ENCODE measurements around the gene TBC1D7. TPM values are rescaled to one million over a fixed set of nuclear protein-coding genes. Genes with fewer than 3 reads are reported as not detected.

Gene TBC1D7
- total RNA-seq, 1 donor from 2014 or later, result 27.9 TPM

DNA sequence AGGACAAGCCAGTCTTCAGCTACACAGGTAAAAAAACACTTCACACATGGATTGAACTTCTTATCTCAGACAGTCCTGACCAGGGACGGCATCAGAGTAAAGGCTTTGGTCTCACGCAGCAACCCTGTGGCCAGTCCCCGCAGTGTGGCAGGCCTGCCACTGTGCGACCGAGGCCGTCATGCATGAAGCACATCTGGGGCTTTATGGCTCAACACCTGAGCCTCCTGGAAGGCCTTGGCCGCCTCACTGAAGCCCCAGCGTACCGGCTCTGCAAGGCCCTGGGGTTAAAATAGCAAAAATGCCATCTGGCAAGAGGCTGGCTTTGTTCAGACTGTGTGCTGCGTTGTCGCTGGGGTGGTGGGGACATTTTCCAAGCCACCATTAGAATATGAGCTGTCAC is 32.8 kb downstream of the TBC1D7 start:
- Histone ChIP-seq H4K20me1 (ENCODE audit: insufficient read depth, low read length) (no peaks in the 10 kb centered on the region), H3K4me3 (ENCODE audit: insufficient read depth, low read depth, low read length) (no peak overlapping the region), H3K4me2 (ENCODE audit: low read length) (no peak overlapping the region), H3K27ac (ENCODE audit: low read depth, low read length) (no peak overlapping the region), H2AFZ (ENCODE audit: low read depth, low read length) (no peak overlapping the region), H3K4me1 (ENCODE audit: insufficient read depth, low read length) (no peaks in the 10 kb centered on the region), H3K79me2 (ENCODE audit: insufficient read depth, low read length) (no peaks in the 10 kb centered on the region), H3K9me3 (ENCODE audit: insufficient read depth, low read depth, low read length) (no peaks in the 10 kb centered on the region), H3K9ac (ENCODE audit: low read length) (no peak overlapping the region), H3K36me3 (ENCODE audit: insufficient read depth, low read length) (peaks cover 6% of the 10 kb centered on the region), H3K27me3 (ENCODE audit: insufficient read depth, low read length) (no peaks in the 10 kb centered on the region)
- FAIRE-seq, result no peak
- H3K4me3 Mint-ChIP-seq (ENCODE audit: unreplicated experiment), result no peak overlapping the region
- H3K27ac Mint-ChIP-seq (ENCODE audit: unreplicated experiment), result no peak overlapping the region
- no peak for DNase-seq (ENCODE audit: low read depth)
- no peaks in the 10 kb centered on the region for H3K9me3 Mint-ChIP-seq (ENCODE audit: unreplicated experiment)
- TF ChIP-seq, protein P1, sequence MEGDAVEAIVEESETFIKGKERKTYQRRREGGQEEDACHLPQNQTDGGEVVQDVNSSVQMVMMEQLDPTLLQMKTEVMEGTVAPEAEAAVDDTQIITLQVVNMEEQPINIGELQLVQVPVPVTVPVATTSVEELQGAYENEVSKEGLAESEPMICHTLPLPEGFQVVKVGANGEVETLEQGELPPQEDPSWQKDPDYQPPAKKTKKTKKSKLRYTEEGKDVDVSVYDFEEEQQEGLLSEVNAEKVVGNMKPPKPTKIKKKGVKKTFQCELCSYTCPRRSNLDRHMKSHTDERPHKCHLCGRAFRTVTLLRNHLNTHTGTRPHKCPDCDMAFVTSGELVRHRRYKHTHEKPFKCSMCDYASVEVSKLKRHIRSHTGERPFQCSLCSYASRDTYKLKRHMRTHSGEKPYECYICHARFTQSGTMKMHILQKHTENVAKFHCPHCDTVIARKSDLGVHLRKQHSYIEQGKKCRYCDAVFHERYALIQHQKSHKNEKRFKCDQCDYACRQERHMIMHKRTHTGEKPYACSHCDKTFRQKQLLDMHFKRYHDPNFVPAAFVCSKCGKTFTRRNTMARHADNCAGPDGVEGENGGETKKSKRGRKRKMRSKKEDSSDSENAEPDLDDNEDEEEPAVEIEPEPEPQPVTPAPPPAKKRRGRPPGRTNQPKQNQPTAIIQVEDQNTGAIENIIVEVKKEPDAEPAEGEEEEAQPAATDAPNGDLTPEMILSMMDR (IDR thresholded peaks at IDR 0.05; ENCODE audit: insufficient read depth, low read depth, low read length), result no peak
- TF ChIP-seq EZH2 (IDR thresholded peaks at IDR 0.05; ENCODE audit: insufficient read depth, low read length), result no peak
- H3K27me3 Mint-ChIP-seq (ENCODE audit: low read depth, unreplicated experiment), result no peaks in the 10 kb centered on the region
- H3K36me3 Mint-ChIP-seq (ENCODE audit: low read depth, unreplicated experiment), result peaks cover 33% of the 10 kb centered on the region
- H3K4me1 Mint-ChIP-seq (ENCODE audit: low read depth, unreplicated experiment), result no peaks in the 10 kb centered on the region

GRCh38 chr6:13294499-13295069 is 33.8 kb downstream of the TBC1D7 start:
- H3K27me3 Mint-ChIP-seq (ENCODE audit: low read depth, unreplicated experiment), result no peaks in the 10 kb centered on the region
- no peaks in the 10 kb centered on the region for H3K9me3 ChIP-seq (ENCODE audit: insufficient read depth, low read depth, low read length)
- H2AFZ ChIP-seq (ENCODE audit: low read depth, low read length), result no peak overlapping the region
- DNase-seq (ENCODE audit: low read depth) (no peak), FAIRE-seq (no peak)
- TF ChIP-seq EZH2 (IDR thresholded peaks at IDR 0.05; ENCODE audit: insufficient read depth, low read length), result no peak
- TF ChIP-seq, protein P1 (IDR thresholded peaks at IDR 0.05; ENCODE audit: insufficient read depth, low read depth, low read length), result no peak
- peaks cover 3% of the 10 kb centered on the region for H3K4me1 Mint-ChIP-seq (ENCODE audit: low read depth, unreplicated experiment)
- H3K9me3 Mint-ChIP-seq (ENCODE audit: unreplicated experiment), result no peaks in the 10 kb centered on the region
- H3K27ac Mint-ChIP-seq (ENCODE audit: unreplicated experiment), result no peak overlapping the region
- no peak overlapping the region for H3K4me3 ChIP-seq (ENCODE audit: insufficient read depth, low read depth, low read length)
- peaks cover 6% of the 10 kb centered on the region for H3K36me3 ChIP-seq (ENCODE audit: insufficient read depth, low read length)
- H4K20me1 ChIP-seq (ENCODE audit: insufficient read depth, low read length), result no peaks in the 10 kb centered on the region
- H3K9ac ChIP-seq (ENCODE audit: low read length), result no peak overlapping the region
- no peak overlapping the region for H3K4me3 Mint-ChIP-seq (ENCODE audit: unreplicated experiment)
- no peak overlapping the region for H3K27ac ChIP-seq (ENCODE audit: low read depth, low read length)
- H3K36me3 Mint-ChIP-seq (ENCODE audit: low read depth, unreplicated experiment), result peaks cover 27% of the 10 kb centered on the region
- H3K79me2 ChIP-seq (ENCODE audit: insufficient read depth, low read length), result no peaks in the 10 kb centered on the region
- H3K4me2 ChIP-seq (ENCODE audit: low read length), result no peak overlapping the region
- H3K27me3 ChIP-seq (ENCODE audit: insufficient read depth, low read length), result no peaks in the 10 kb centered on the region
- no peaks in the 10 kb centered on the region for H3K4me1 ChIP-seq (ENCODE audit: insufficient read depth, low read length)

GRCh38 chr6:13292774-13293173 is 35.6 kb downstream of the TBC1D7 start:
- Histone ChIP-seq H3K9me3 (ENCODE audit: insufficient read depth, low read depth, low read length) (peaks cover 1% of the 10 kb centered on the region), H3K4me1 (ENCODE audit: insufficient read depth, low read length) (no peaks in the 10 kb centered on the region), H3K36me3 (ENCODE audit: insufficient read depth, low read length) (peaks cover 6% of the 10 kb centered on the region), H3K4me3 (ENCODE audit: insufficient read depth, low read depth, low read length) (no peak overlapping the region), H3K79me2 (ENCODE audit: insufficient read depth, low read length) (no peaks in the 10 kb centered on the region), H3K4me2 (ENCODE audit: low read length) (no peak overlapping the region), H2AFZ (ENCODE audit: low read depth, low read length) (no peak overlapping the region), H4K20me1 (ENCODE audit: insufficient read depth, low read length) (no peaks in the 10 kb centered on the region), H3K27me3 (ENCODE audit: insufficient read depth, low read length) (no peaks in the 10 kb centered on the region), H3K27ac (ENCODE audit: low read depth, low read length) (no peak overlapping the region), H3K9ac (ENCODE audit: low read length) (no peak overlapping the region)
- TF ChIP-seq, protein P1 (IDR thresholded peaks at IDR 0.05; ENCODE audit: insufficient read depth, low read depth, low read length), result no peak
- TF ChIP-seq EZH2 (IDR thresholded peaks at IDR 0.05; ENCODE audit: insufficient read depth, low read length), result no peak
- Mint-ChIP-seq H3K4me3 (ENCODE audit: unreplicated experiment) (no peak overlapping the region), H3K27me3 (ENCODE audit: low read depth, unreplicated experiment) (no peaks in the 10 kb centered on the region), H3K36me3 (ENCODE audit: low read depth, unreplicated experiment) (peaks cover 29% of the 10 kb centered on the region), H3K27ac (ENCODE audit: unreplicated experiment) (no peak overlapping the region), H3K9me3 (ENCODE audit: unreplicated experiment) (no peaks in the 10 kb centered on the region), H3K4me1 (ENCODE audit: low read depth, unreplicated experiment) (peaks cover 3% of the 10 kb centered on the region)
- FAIRE-seq (no peak), DNase-seq (ENCODE audit: low read depth) (no peak)
